Ovary (tissue), 10 donors: ENCODE measurements around the gene RAVER2. TPM values are rescaled to one million over a fixed set of nuclear protein-coding genes. Genes with fewer than 3 reads are reported as not detected.

Source experiments
- DNase-seq, 5 donors: peaks; one replicate each; pipeline ENCODE4 v3.0.0-alpha.2; 2019 to 2020
- H3K27ac ChIP-seq, 2 donors: fragments of 200-600 bp; one replicate each; pipeline versions ENCODE4 v1.5.1 to v1.8.0; 2019 to 2022
- H3K27me3 ChIP-seq: fragments of 200-600 bp; one replicate; pipeline ENCODE4 v1.8.0; 2022
- H3K36me3 ChIP-seq: fragments of 200-600 bp; sonication (generic); one replicate; pipeline ENCODE4 v1.5.1; 2019
- H3K4me1 ChIP-seq: one replicate; pipeline ENCODE4 v1.8.1; 2013; ENCODE audit warnings: mild to moderate bottlenecking, moderate library complexity; ENCODE audit not compliant: insufficient read depth
- H3K4me3 ChIP-seq: fragments of 200-600 bp; sonication (generic); one replicate; pipeline ENCODE4 v1.5.1; 2017
- H3K9me3 ChIP-seq, 2 donors: fragments of 200-600 bp in 1 of 2; sonication (generic) in 1 of 2; one replicate each; pipeline versions ENCODE4 v1.5.1 to v1.8.1; 2013 to 2019; ENCODE audit warnings: mild to moderate bottlenecking in 1 of 2, moderate library complexity in 1 of 2
- EP300 ChIP-seq: sonication (generic); formaldehyde crosslinking; IDR thresholded peaks from one replicate; pipeline ENCODE4 v1.6.1; 2017; ENCODE audit warnings: antibody characterized with exemption
- POLR2A ChIP-seq: fragments of 450-650 bp; IDR thresholded peaks from one replicate; pipeline ENCODE4 v1.6.1; 2017; ENCODE audit warnings: antibody characterized with exemption, mild to moderate bottlenecking, moderate library complexity
- WGBS, 3 donors: extraction: QIAGEN DNeasy Blood & Tissue Kit in 1 of 3; methylation state at CpG; one replicate each; pipeline versions ENCODE4 v1.1.5 to v1.1.7; 2013 to 2017; 5-methylcytosine and 5-hydroxymethylcytosine counted together
- intact Hi-C, 4 donors: fragments of 100-400 bp; cut with DNase I; formaldehyde crosslinking; loops; one replicate each; pipeline versions ENCODE4 v1.11.0 to v1.15.1; 2022 to 2023
- long read RNA-seq, 3 donors: library from polyadenylated mRNA in 2 of 3; unstranded in 2 of 3; transcript quantifications; one replicate each; pipeline ENCODE4 v2.0.0 and lab custom pipeline, GENCODE V29; 2021 to 2026
- polyA plus RNA-seq, 2 donors: library from polyadenylated mRNA; stranded (reverse); fragments of 200-250 nt in 1 of 2; fragments of 350-450 nt in 1 of 2; fragmentation: Illumina TruSeq in 1 of 2; extraction: RNeasy Lipid Tissue Mini Kit (QIAGEN cat#74804) in 1 of 2; gene quantifications; one replicate each; pipeline ENCODE4 v1.2.3, GENCODE V29; 2013 to 2014
- total RNA-seq, 7 donors: library from RNA; depleted of rRNA in 2 of 7; stranded (reverse); fragments of >200 nt in 2 of 7; fragmentation: NEBNext Ultra II Directional in 3 of 7; extraction: Animal tissue kit (Norgen Biotek cat#: 25700) in 3 of 7; gene quantifications; one replicate each; pipeline versions ENCODE4 v1.1.0 to v1.2.4, GENCODE V29; 2016 to 2023
- TF ChIP-seq, protein P1 (sequence below), 3 donors: fragments of 450-650 bp in 2 of 3; fragments of 200-600 bp in 1 of 3; IDR thresholded peaks; one replicate each; pipeline versions ENCODE4 v1.5.1 to v1.8.0; 2016 to 2022; ENCODE audit warnings: antibody characterized with exemption in 3 of 3, mild to moderate bottlenecking in 1 of 3
- donor health status: DM: no; HTN: no; CAD: no; lungs with moderate emphysema.
- donor health status: DM: no; HTN: no; CAD: no.
- donor health status: Bipolar disorder and iron deficiency.
- donor health status: DM: yes; HTN: yes; CAD: no.
- donor health status: DM: no; HTN: no; CAD: no.
- donor health status: DM: yes; HTN: yes; CAD: no.

Gene RAVER2, protein sequence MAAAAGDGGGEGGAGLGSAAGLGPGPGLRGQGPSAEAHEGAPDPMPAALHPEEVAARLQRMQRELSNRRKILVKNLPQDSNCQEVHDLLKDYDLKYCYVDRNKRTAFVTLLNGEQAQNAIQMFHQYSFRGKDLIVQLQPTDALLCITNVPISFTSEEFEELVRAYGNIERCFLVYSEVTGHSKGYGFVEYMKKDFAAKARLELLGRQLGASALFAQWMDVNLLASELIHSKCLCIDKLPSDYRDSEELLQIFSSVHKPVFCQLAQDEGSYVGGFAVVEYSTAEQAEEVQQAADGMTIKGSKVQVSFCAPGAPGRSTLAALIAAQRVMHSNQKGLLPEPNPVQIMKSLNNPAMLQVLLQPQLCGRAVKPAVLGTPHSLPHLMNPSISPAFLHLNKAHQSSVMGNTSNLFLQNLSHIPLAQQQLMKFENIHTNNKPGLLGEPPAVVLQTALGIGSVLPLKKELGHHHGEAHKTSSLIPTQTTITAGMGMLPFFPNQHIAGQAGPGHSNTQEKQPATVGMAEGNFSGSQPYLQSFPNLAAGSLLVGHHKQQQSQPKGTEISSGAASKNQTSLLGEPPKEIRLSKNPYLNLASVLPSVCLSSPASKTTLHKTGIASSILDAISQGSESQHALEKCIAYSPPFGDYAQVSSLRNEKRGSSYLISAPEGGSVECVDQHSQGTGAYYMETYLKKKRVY
- total RNA-seq (1 to 10 TPM; 7.1 to 10.0 (median 7.9) TPM), polyA plus RNA-seq (10 to 100 TPM in 1 of 2 donors, 1 to 10 TPM in 1; 5.0 to 10.7 TPM)
- long read RNA-seq, donor 1, partial matches to known transcripts, result 0 of 7 reads
- long read RNA-seq, donor 1, other reads (novel, unspliced or antisense), result 7 of 7 reads
- long read RNA-seq, donor 2, full-length matches to known transcripts, result 4 of 12 reads
- long read RNA-seq, donor 2, partial matches to known transcripts, result 8 of 12 reads
- long read RNA-seq, donor 2, other reads (novel, unspliced or antisense), result 0 of 12 reads
- long read RNA-seq, donor 3, full-length matches to known transcripts, result 11 of 17 reads
- long read RNA-seq, donor 3, partial matches to known transcripts, result 3 of 17 reads
- long read RNA-seq, donor 3, other reads (novel, unspliced or antisense), result 3 of 17 reads

GRCh38 chr1:64744492-64745180 is at the start of gene RAVER2:
Gene RAVER2, plus strand, starts transcription at chr1:64745075. Its CDS starts 98 bp downstream, at chr1:64745173.
- WGBS, 3 donors, result 0 to 1% (median 0%) methylated on average over 53 to 76 of the region's 76 CpGs
- Histone ChIP-seq H3K36me3 (no peaks in the 10 kb centered on the region), H3K9me3 (no peaks in the 10 kb centered on the region), H3K27ac (peak within 1 kb of the TSS; percentile 58 to 65), H3K27me3 (no peaks in the 10 kb centered on the region), H3K4me3 (peak within 1 kb of the TSS; percentile 85), H3K4me1 (no peaks in the 10 kb centered on the region)
- intact Hi-C loops, result no loop called here
- peak; percentile 69 to 85 (median 78) for DNase-seq
- TF ChIP-seq, protein P1, sequence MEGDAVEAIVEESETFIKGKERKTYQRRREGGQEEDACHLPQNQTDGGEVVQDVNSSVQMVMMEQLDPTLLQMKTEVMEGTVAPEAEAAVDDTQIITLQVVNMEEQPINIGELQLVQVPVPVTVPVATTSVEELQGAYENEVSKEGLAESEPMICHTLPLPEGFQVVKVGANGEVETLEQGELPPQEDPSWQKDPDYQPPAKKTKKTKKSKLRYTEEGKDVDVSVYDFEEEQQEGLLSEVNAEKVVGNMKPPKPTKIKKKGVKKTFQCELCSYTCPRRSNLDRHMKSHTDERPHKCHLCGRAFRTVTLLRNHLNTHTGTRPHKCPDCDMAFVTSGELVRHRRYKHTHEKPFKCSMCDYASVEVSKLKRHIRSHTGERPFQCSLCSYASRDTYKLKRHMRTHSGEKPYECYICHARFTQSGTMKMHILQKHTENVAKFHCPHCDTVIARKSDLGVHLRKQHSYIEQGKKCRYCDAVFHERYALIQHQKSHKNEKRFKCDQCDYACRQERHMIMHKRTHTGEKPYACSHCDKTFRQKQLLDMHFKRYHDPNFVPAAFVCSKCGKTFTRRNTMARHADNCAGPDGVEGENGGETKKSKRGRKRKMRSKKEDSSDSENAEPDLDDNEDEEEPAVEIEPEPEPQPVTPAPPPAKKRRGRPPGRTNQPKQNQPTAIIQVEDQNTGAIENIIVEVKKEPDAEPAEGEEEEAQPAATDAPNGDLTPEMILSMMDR (IDR thresholded peaks at IDR 0.05), result peak in 1 of 3 donors; percentile 10
- TF ChIP-seq POLR2A, result no peak

DNA sequence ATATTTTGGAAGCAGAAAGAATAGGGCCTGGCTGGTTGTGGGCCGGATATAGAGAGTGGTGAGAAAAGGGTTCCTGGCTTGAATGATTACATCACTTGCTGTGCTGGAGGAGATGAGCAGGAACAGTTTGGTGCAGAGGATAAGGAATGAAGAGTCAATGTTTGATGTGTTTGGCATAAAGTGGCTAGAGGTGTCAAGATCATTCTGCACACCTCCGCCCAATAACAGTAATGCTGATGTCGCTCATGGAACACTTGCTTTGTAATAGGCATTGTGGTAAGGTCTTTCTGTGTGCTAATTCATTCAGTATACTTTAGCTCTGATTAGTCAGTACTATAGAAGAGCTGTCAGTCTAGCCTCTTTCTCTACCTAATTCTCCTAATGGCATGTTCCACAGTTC is 48.0 kb upstream of the RAVER2 start:
- WGBS, 3 donors, result 94 to 98% (median 97%) methylated on average over 3 of the region's 3 CpGs
- TF ChIP-seq EP300 (no peak), POLR2A (no peak)
- TF ChIP-seq, protein P1 (IDR thresholded peaks at IDR 0.05), result no peak
- no peak overlapping the region for H3K27ac ChIP-seq
- DNase-seq, result no peak
- H3K27me3 ChIP-seq, result no peaks in the 10 kb centered on the region
- no peak overlapping the region for H3K4me3 ChIP-seq
- H3K36me3 ChIP-seq, result no peaks in the 10 kb centered on the region
- peaks cover 1% of the 10 kb centered on the region for H3K4me1 ChIP-seq
- H3K9me3 ChIP-seq, result no peaks in the 10 kb centered on the region
- intact Hi-C loops, result loop anchor here in 1 of 4 donors (10.0 kb wide), 1 partner anchor 128 kb away; no protein-coding TSS in a partner anchor

DNA sequence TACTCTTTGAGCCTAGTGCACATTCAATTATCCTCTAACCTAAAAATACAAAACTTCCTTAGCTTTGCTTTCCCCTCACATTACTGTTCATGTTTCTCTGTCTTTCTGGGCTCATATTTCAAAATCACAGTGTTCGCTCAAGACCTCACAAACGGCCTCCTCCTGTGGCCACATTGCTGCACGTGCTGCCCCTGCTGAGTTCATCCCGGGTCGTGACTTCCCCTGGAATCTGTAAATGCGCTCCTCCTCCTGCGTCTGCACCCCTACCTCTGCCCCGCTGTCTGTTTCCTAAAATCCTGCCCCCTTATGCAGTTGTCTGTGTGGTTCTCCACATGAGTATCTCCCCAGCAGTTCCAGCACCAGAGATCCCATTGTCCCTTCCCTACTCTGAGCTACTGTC is 45.5 kb upstream of the RAVER2 start:
- no peaks in the 10 kb centered on the region for H3K36me3 ChIP-seq
- intact Hi-C loops, result loop anchor here in 1 of 4 donors (10.0 kb wide), 1 partner anchor 125 kb away; no protein-coding TSS in a partner anchor
- no peak overlapping the region for H3K27ac ChIP-seq
- no peak overlapping the region for H3K4me3 ChIP-seq
- 34 to 51% (median 37%) methylated on average over 8 of the region's 8 CpGs for WGBS, 3 donors
- DNase-seq, result no peak
- H3K4me1 ChIP-seq, result peaks cover 1% of the 10 kb centered on the region
- H3K9me3 ChIP-seq, result no peaks in the 10 kb centered on the region
- H3K27me3 ChIP-seq, result no peaks in the 10 kb centered on the region
- TF ChIP-seq EP300 (no peak), POLR2A (no peak)
- TF ChIP-seq, protein P1 (IDR thresholded peaks at IDR 0.05), result no peak

GRCh38 chr1:64701071-64701470 is 43.8 kb upstream of the RAVER2 start:
- H3K27ac ChIP-seq, result no peak overlapping the region
- TF ChIP-seq POLR2A (no peak), EP300 (no peak)
- TF ChIP-seq, protein P1 (IDR thresholded peaks at IDR 0.05), result no peak
- no peak overlapping the region for H3K4me3 ChIP-seq
- WGBS, 3 donors, result 86 to 97% (median 92%) methylated on average over 5 of the region's 5 CpGs
- H3K36me3 ChIP-seq, result no peaks in the 10 kb centered on the region
- intact Hi-C loops, result no loop called here
- DNase-seq, result no peak
- no peaks in the 10 kb centered on the region for H3K9me3 ChIP-seq
- H3K27me3 ChIP-seq, result no peaks in the 10 kb centered on the region
- peaks cover 1% of the 10 kb centered on the region for H3K4me1 ChIP-seq
